Caco-2 (cell line): ENCODE results near the gene ABCC4. TPM values are rescaled to one million over a fixed set of nuclear protein-coding genes. Genes with fewer than 3 reads are reported as not detected.
"Not testable (repeated sequence)": the region's sequence is repeated elsewhere in the genome, so short reads cannot be mapped to it uniquely, and the experiment has no call there.

ENCODE experiments used
- BruUV-seq: library from RNA; stranded (reverse); fragments of 400-500 nt; replicated peaks from 2 replicates; lab custom pipeline; 2021; lab: Mats Ljungman, UMichigan
- CTCF ChIA-PET: fragments of 300-600 bp; sonication (Branson Sonifier 250); formaldehyde crosslinking; loops from one replicate; lab custom pipeline; 2022; ENCODE audit warnings: antibody characterized with exemption; lab: Charles Lee
- POLR2A ChIA-PET: fragments of 300-600 bp; sonication (Branson Sonifier 250); formaldehyde crosslinking; loops from one replicate; lab custom pipeline; 2022; ENCODE audit warnings: antibody characterized with exemption; lab: Charles Lee
- DNase-seq, 2 experiments: peaks; one replicate each; pipeline versions ENCODE4 v3.0.0 to v3.0.0-alpha.2; 2020 to 2022
- H3K27me3 ChIP-seq: replicated peaks from 2 replicates; pipeline ENCODE4 v1.6.0; 2011; ENCODE audit warnings: low read length; ENCODE audit not compliant: control insufficient read depth, insufficient read depth
- H3K36me3 ChIP-seq: 2 replicates; pipeline ENCODE4 v1.5.1; 2011; ENCODE audit warnings: low read length; ENCODE audit not compliant: control insufficient read depth, insufficient read depth
- H3K4me1 ChIP-seq: fragments of 250-450 bp; sonication (Bioruptor Pico); 2 replicates; pipeline ENCODE4 v1.5.1; 2020; ENCODE audit warnings: mild to moderate bottlenecking
- H3K4me3 ChIP-seq: 2 replicates; pipeline ENCODE4 v1.5.1; 2011; ENCODE audit warnings: low read depth, mild to moderate bottlenecking, control low read depth, low read length
- H3K9me3 ChIP-seq: fragments of 250-450 bp; sonication (Bioruptor Pico); 2 replicates; pipeline ENCODE4 v1.5.1; 2020; ENCODE audit warnings: mild to moderate bottlenecking, moderate library complexity
- H3K27ac Mint-ChIP-seq: one replicate; pipeline ENCODE4 v1.8.0; 2022; ENCODE audit warnings: mixed read lengths; ENCODE audit not compliant: unreplicated experiment
- H3K27me3 Mint-ChIP-seq: one replicate; pipeline ENCODE4 v1.8.0; 2022; ENCODE audit warnings: mixed read lengths; ENCODE audit not compliant: insufficient read depth, unreplicated experiment
- H3K36me3 Mint-ChIP-seq: one replicate; pipeline ENCODE4 v1.8.0; 2022; ENCODE audit warnings: mild to moderate bottlenecking, mixed read lengths; ENCODE audit not compliant: insufficient read depth, unreplicated experiment
- H3K4me1 Mint-ChIP-seq: one replicate; pipeline ENCODE4 v1.8.0; 2022; ENCODE audit warnings: low read depth, mixed read lengths; ENCODE audit not compliant: unreplicated experiment
- H3K4me3 Mint-ChIP-seq: one replicate; pipeline ENCODE4 v1.8.0; 2022; ENCODE audit warnings: mild to moderate bottlenecking, moderate library complexity, mixed read lengths; ENCODE audit not compliant: unreplicated experiment
- H3K9me3 Mint-ChIP-seq: one replicate; pipeline ENCODE4 v1.8.0; 2022; ENCODE audit warnings: mixed read lengths; ENCODE audit not compliant: unreplicated experiment
- intact Hi-C: fragments of 100-400 bp; cut with micrococcal nuclease; formaldehyde crosslinking; loops from one replicate; pipeline ENCODE4 v1.10.0; 2022; ENCODE audit not compliant: unreplicated experiment
- total RNA-seq: library from RNA; stranded (reverse); gene quantifications from 2 replicates; pipeline ENCODE4 v1.2.3, GENCODE V29; 2022
- TF ChIP-seq, protein P1 (sequence below), 2 experiments: fragments of 200-600 bp in 1 of 2; IDR thresholded peaks; 1 replicate in 1 of 2; 2 replicates in 1 of 2; pipeline versions ENCODE4 v1.5.1 to v1.8.0; 2011 to 2022; ENCODE audit warnings: antibody characterized with exemption in 1 of 2, control low read depth in 1 of 2, inconsistent platforms in 1 of 2, low read depth in 1 of 2, low read length in 1 of 2, mild to moderate bottlenecking in 1 of 2, moderate library complexity in 1 of 2; ENCODE audit not compliant: insufficient read depth in 1 of 2, severe bottlenecking in 1 of 2, unreplicated experiment in 1 of 2

The ABCC4 gene
- total RNA-seq, 1 experiment from 2014 or later = 51.9 TPM

DNA sequence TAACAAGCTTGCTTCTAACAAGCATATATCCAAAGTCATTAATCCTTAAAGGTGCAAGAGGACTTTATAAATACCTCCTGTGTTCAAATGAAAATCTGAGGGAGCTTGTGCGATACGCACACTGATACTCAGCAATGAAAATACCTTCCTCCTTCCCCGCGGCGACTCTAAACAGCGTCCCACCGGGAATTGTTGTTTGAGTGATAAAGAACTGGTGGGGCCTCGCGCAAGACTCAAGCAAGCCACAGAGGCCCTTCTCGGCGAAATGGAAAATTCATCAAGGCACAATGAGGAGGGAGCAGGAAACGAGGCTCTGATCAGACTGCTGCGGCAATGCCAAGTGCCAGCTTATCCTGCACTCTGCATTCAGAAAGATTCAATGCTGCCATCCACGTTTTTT is 126.7 kb downstream of the ABCC4 start:
- DNase-seq = no peak
- no TSS peak for BruUV-seq
- H3K27me3 ChIP-seq = no peaks in the 10 kb centered on the region
- H3K36me3 ChIP-seq = no peaks in the 10 kb centered on the region; the same call in 1 of the 2 replicates
- H3K9me3 Mint-ChIP-seq = no peaks in the 10 kb centered on the region
- CTCF ChIA-PET = no interaction called here
- no peak overlapping the region for H3K4me3 Mint-ChIP-seq
- TF ChIP-seq, protein P1, sequence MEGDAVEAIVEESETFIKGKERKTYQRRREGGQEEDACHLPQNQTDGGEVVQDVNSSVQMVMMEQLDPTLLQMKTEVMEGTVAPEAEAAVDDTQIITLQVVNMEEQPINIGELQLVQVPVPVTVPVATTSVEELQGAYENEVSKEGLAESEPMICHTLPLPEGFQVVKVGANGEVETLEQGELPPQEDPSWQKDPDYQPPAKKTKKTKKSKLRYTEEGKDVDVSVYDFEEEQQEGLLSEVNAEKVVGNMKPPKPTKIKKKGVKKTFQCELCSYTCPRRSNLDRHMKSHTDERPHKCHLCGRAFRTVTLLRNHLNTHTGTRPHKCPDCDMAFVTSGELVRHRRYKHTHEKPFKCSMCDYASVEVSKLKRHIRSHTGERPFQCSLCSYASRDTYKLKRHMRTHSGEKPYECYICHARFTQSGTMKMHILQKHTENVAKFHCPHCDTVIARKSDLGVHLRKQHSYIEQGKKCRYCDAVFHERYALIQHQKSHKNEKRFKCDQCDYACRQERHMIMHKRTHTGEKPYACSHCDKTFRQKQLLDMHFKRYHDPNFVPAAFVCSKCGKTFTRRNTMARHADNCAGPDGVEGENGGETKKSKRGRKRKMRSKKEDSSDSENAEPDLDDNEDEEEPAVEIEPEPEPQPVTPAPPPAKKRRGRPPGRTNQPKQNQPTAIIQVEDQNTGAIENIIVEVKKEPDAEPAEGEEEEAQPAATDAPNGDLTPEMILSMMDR (IDR thresholded peaks at IDR 0.05; ENCODE audit: insufficient read depth in 1 of 2, low read depth in 1 of 2, low read length in 1 of 2, severe bottlenecking in 1 of 2, unreplicated experiment in 1 of 2) = no peak
- no peak overlapping the region for H3K27ac Mint-ChIP-seq
- intact Hi-C loops = no loop called here
- H3K27me3 Mint-ChIP-seq = no peaks in the 10 kb centered on the region
- H3K4me1 Mint-ChIP-seq = no peaks in the 10 kb centered on the region
- H3K36me3 Mint-ChIP-seq = peaks cover 60% of the 10 kb centered on the region
- H3K4me1 ChIP-seq = no peaks in the 10 kb centered on the region
- POLR2A ChIA-PET = no interaction called here
- H3K9me3 ChIP-seq = no peaks in the 10 kb centered on the region
- H3K4me3 ChIP-seq = no peak overlapping the region

GRCh38 chr13:95168191-95168590 is 133.1 kb downstream of the ABCC4 start:
- CTCF ChIA-PET = no interaction called here
- H3K27me3 ChIP-seq = no peaks in the 10 kb centered on the region
- TF ChIP-seq, protein P1 (IDR thresholded peaks at IDR 0.05; ENCODE audit: insufficient read depth in 1 of 2, low read depth in 1 of 2, low read length in 1 of 2, severe bottlenecking in 1 of 2, unreplicated experiment in 1 of 2) = no peak
- Mint-ChIP-seq H3K27ac (no peak overlapping the region), H3K4me3 (no peak overlapping the region), H3K9me3 (no peaks in the 10 kb centered on the region), H3K4me1 (no peaks in the 10 kb centered on the region), H3K27me3 (no peaks in the 10 kb centered on the region), H3K36me3 (peaks cover 74% of the 10 kb centered on the region)
- no peaks in the 10 kb centered on the region; the same call in 1 of the 2 replicates for H3K36me3 ChIP-seq
- H3K9me3 ChIP-seq = no peaks in the 10 kb centered on the region
- no TSS peak for BruUV-seq
- H3K4me1 ChIP-seq = no peaks in the 10 kb centered on the region
- no peak overlapping the region for H3K4me3 ChIP-seq
- intact Hi-C loops = no loop called here
- no peak for DNase-seq
- POLR2A ChIA-PET = no interaction called here

DNA sequence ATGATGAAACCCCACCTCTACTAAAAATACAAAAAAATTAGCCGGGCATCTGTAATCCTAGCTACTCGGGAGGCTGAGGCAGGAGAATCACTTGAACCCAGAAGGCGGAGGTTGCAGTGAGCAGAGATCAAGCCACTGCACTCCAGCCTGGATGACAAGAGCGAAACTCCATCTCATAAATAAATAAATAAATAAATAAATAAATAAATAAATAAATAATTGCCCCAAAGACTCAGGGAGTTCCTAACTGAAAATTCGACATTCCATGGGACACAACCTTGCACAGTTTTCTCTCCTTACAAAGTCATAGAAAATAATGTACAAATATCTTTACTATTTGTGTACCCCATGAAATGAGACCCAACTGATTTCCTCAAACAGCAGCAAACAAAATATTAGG is 134.2 kb downstream of the ABCC4 start:
- H3K36me3 ChIP-seq, H3K4me1 Mint-ChIP-seq, BruUV-seq, intact Hi-C loops, H3K4me1 ChIP-seq, H3K4me3 ChIP-seq, H3K9me3 ChIP-seq, H3K9me3 Mint-ChIP-seq, H3K4me3 Mint-ChIP-seq, POLR2A ChIA-PET, H3K27ac Mint-ChIP-seq, H3K27me3 Mint-ChIP-seq, DNase-seq, H3K27me3 ChIP-seq, CTCF ChIA-PET: not testable (repeated sequence)
- peaks cover 74% of the 10 kb centered on the region for H3K36me3 Mint-ChIP-seq

- no TSS peak for BruUV-seq
- no peak overlapping the region for H3K27ac Mint-ChIP-seq
- H3K27me3 ChIP-seq = no peaks in the 10 kb centered on the region
These were observed 136.4 kb downstream of the ABCC4 start for GRCh38 chr13:95164830-95165229.

More at GRCh38 chr13:95164830-95165229, 136.4 kb downstream of the ABCC4 start:
- TF ChIP-seq, protein P1 (IDR thresholded peaks at IDR 0.05; ENCODE audit: insufficient read depth in 1 of 2, low read depth in 1 of 2, low read length in 1 of 2, severe bottlenecking in 1 of 2, unreplicated experiment in 1 of 2) = no peak
- intact Hi-C loops = no loop called here
- Histone ChIP-seq H3K4me1 (no peaks in the 10 kb centered on the region), H3K4me3 (no peak overlapping the region), H3K36me3 (no peaks in the 10 kb centered on the region; the same call in 1 of the 2 replicates), H3K9me3 (no peaks in the 10 kb centered on the region)
- Mint-ChIP-seq H3K9me3 (no peaks in the 10 kb centered on the region), H3K36me3 (peaks cover 58% of the 10 kb centered on the region), H3K4me1 (no peaks in the 10 kb centered on the region), H3K27me3 (no peaks in the 10 kb centered on the region), H3K4me3 (no peak overlapping the region)
- no peak for DNase-seq
- CTCF ChIA-PET = no interaction called here
- POLR2A ChIA-PET = no interaction called here
